Pancreas (tissue), 10 donors: ENCODE measurements around the gene C16orf86. TPM values are rescaled to one million over a fixed set of nuclear protein-coding genes. Genes with fewer than 3 reads are reported as not detected.

Experiments used
- ATAC-seq, 4 donors: fragments of 200-7000 bp; cut with Tn5 transposase; one replicate each; pipeline versions ENCODE4 v1.8.0 to v1.9.1; 2020; ENCODE audit warnings: mild to moderate bottlenecking in 4 of 4, moderate library complexity in 4 of 4
- DNase-seq, 6 donors: peaks; one replicate each; pipeline ENCODE4 v3.0.0-alpha.2; 2020
- FAIRE-seq: peaks from 2 replicates; lab custom pipeline; 2012; peaks lifted over from hg19 to GRCh38; lab: Jason Lieb, UNC
- H3K27ac ChIP-seq, 4 donors: fragments of 200-600 bp; sonication (generic); 1 replicate in 3 of 4; 2 replicates in 1 of 4; pipeline versions ENCODE4 v1.5.0 to v1.8.0; 2020
- H3K27me3 ChIP-seq, 4 donors: fragments of 200-600 bp; one replicate each; pipeline ENCODE4 v1.8.0; 2021
- H3K36me3 ChIP-seq, 3 donors: fragments of 200-600 bp; sonication (generic) in 1 of 3; one replicate each; pipeline versions ENCODE4 v1.5.0 to v1.8.0; 2020 to 2021
- H3K4me1 ChIP-seq, 3 donors: fragments of 200-600 bp; one replicate each; pipeline ENCODE4 v1.8.0; 2021
- H3K4me3 ChIP-seq, 4 donors: fragments of 200-600 bp; sonication (generic) in 2 of 4; one replicate each; pipeline versions ENCODE4 v1.5.0 to v1.8.0; 2020 to 2021
- H3K9me3 ChIP-seq, 4 donors: fragments of 200-600 bp; one replicate each; pipeline ENCODE4 v1.8.0; 2021
- WGBS, 2 donors: extraction: QIAGEN DNeasy Blood & Tissue Kit; methylation state at CpG; one replicate each; pipeline ENCODE4 v1.1.7; 2013; 5-methylcytosine and 5-hydroxymethylcytosine counted together
- intact Hi-C, 3 donors: fragments of 100-400 bp; cut with DNase I; formaldehyde crosslinking; loops; one replicate each; pipeline versions ENCODE4 v1.11.1 to v1.14.2; 2022
- polyA plus RNA-seq, 2 donors: library from polyadenylated mRNA; stranded (reverse); fragments of 200-250 nt; gene quantifications; one replicate each; pipeline ENCODE4 v1.2.3, GENCODE V29; 2013
- total RNA-seq, 6 donors: library from RNA; stranded (reverse); fragmentation: NEBNext Ultra II Directional in 4 of 6; extraction: Animal tissue kit (Norgen Biotek cat#: 25700) in 4 of 6; gene quantifications; one replicate each; pipeline versions ENCODE4 v1.2.1 to v1.2.4, GENCODE V29; 2021 to 2023
- TF ChIP-seq, protein P1 (sequence below), 4 donors: fragments of 200-600 bp; sonication (generic) in 3 of 4; IDR thresholded peaks; one replicate each; pipeline versions ENCODE4 v1.5.0 to v1.8.0; 2021; ENCODE audit warnings: antibody characterized with exemption in 4 of 4
- donor health status: healthy with polysubstance abuse.
- donor health status: DM: no; HTN: no; CAD: no; lungs with moderate emphysema.
- donor health status: DM: no; HTN: no; CAD: no.
- donor health status: control.
- donor health status: control.
- donor health status: Bipolar disorder and iron deficiency.
- donor health status: DM: yes; HTN: yes; CAD: no.
- donor health status: DM: no; HTN: no; CAD: no.
- donor health status: DM: no; HTN: no; CAD: no.
- donor health status: DM: yes; HTN: yes; CAD: no.

Gene C16orf86
- total and polyA plus RNA-seq, 8 donors, result 1.4 to 7.6 (median 3.2) TPM

DNA sequence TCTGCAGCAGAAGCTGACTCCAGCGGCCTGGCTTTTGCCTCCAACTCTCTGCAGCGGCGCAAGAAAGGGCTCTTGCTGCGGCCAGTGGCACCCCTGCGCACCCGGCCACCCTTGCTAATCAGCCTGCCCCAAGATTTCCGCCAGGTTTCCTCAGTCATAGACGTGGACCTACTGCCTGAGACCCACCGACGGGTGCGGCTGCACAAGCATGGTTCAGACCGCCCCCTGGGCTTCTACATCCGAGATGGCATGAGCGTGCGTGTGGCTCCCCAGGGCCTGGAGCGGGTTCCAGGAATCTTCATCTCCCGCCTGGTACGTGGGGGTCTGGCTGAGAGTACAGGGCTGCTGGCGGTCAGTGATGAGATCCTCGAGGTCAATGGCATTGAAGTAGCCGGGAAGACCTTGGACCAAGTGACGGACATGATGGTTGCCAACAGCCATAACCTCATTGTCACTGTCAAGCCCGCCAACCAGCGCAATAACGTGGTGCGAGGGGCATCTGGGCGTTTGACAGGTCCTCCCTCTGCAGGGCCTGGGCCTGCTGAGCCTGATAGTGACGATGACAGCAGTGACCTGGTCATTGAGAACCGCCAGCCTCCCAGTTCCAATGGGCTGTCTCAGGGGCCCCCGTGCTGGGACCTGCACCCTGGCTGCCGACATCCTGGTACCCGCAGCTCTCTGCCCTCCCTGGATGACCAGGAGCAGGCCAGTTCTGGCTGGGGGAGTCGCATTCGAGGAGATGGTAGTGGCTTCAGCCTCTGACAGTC lies 4.5 kb upstream of the C16orf86 start:
- FAIRE-seq, result no peak
- peak overlapping the region; percentile 69 to 95 (median 76) for H3K27ac ChIP-seq
- TF ChIP-seq, protein P1, sequence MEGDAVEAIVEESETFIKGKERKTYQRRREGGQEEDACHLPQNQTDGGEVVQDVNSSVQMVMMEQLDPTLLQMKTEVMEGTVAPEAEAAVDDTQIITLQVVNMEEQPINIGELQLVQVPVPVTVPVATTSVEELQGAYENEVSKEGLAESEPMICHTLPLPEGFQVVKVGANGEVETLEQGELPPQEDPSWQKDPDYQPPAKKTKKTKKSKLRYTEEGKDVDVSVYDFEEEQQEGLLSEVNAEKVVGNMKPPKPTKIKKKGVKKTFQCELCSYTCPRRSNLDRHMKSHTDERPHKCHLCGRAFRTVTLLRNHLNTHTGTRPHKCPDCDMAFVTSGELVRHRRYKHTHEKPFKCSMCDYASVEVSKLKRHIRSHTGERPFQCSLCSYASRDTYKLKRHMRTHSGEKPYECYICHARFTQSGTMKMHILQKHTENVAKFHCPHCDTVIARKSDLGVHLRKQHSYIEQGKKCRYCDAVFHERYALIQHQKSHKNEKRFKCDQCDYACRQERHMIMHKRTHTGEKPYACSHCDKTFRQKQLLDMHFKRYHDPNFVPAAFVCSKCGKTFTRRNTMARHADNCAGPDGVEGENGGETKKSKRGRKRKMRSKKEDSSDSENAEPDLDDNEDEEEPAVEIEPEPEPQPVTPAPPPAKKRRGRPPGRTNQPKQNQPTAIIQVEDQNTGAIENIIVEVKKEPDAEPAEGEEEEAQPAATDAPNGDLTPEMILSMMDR (IDR thresholded peaks at IDR 0.05), result no peak

DNA sequence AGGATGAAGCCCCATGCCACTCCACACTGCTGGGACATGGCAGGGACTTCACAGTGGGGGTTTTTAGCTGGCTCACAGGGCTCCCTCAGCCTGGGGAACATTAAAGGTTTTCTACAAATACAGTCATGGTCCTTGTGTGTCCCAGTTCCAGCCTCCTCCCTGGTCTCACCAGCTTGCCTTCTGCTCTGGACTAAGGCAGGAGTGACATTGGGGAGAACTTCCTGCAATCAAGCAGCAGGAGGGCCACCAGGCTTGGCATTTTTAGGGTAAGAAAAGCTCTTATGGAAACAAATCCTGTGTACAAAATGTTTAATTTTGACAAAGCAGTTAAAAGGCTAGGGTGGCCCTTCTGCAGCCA lies 4.0 kb upstream of the C16orf86 start:
- H3K4me1 ChIP-seq, result peaks cover 29 to 41% (median 39%) of the 10 kb centered on the region in 3 donors
- no peaks in the 10 kb centered on the region for H3K36me3 ChIP-seq
- DNase-seq, result no peak
- ATAC-seq, result no peak
- TF ChIP-seq, protein P1 (IDR thresholded peaks at IDR 0.05), result no peak
- peak overlapping the region in 2 of 4 donors; percentile 71 to 82 for H3K27ac ChIP-seq
- no peaks in the 10 kb centered on the region for H3K9me3 ChIP-seq
- no peaks in the 10 kb centered on the region for H3K27me3 ChIP-seq
- intact Hi-C loops, result loop anchor here in 1 of 3 donors (10.0 kb wide), 1 partner anchor 138 kb away; the partner anchor contains the start of gene RIPOR1
- FAIRE-seq, result no peak
- no peak overlapping the region for H3K4me3 ChIP-seq

More for the DNA sequence above, 4.5 kb upstream of the C16orf86 start:
- DNase-seq, result peak in 2 of 6 donors; percentile 32 to 81
- Histone ChIP-seq H3K36me3 (no peaks in the 10 kb centered on the region), H3K4me1 (peaks cover 24 to 35% (median 33%) of the 10 kb centered on the region in 3 donors), H3K9me3 (no peaks in the 10 kb centered on the region), H3K27me3 (no peaks in the 10 kb centered on the region), H3K4me3 (peak overlapping the region in 3 of 4 donors; percentile 5 to 89 (median 79))
- 68 to 78% methylated on average over 34 of the region's 34 CpGs for WGBS, 2 donors
- intact Hi-C loops, result loop anchor here in 1 of 3 donors (10.0 kb wide), 1 partner anchor 137 kb away; the partner anchor contains the start of gene RIPOR1
- no peak for ATAC-seq

DNA sequence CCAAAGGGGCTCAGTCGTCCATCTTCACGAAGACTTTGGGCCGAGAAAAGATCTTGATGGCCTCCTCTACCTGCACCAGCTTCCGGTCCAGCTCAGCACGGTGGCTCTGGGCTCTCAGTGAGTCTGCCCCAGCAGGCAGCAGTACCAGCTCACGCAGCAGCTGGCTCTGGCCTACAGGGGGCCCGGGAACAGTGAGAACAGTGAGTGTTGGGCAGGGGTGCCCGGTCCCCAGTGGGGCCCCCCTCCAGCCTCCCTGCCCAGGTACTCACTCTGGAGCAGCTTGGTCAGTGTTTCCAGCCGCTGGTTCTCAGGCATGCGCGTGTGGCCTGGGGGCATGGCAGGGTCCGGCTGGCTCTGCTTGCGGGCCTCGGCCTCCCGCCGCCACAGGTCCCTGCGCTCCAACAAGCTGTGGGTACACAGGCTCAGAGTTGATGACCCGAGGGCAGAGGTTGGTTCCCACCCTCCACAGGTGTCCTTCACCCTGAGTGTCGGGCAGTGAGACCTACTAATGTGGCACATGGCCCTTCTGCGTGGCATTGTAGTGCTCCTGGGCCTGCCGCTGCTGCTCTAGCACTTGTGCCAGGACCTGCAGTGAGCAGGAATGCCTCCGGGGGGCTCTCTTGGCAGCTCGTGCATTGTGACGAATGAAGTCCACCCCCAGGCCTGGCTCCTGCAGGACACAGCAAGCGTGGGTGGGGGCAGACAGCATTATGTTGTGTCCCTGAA lies 3.3 kb upstream of the C16orf86 start:
- Histone ChIP-seq H3K9me3 (no peaks in the 10 kb centered on the region), H3K27ac (peak overlapping the region; percentile 69 to 84 (median 76)), H3K4me3 (peak overlapping the region in 2 of 4 donors; percentile 19 to 83), H3K27me3 (no peaks in the 10 kb centered on the region), H3K36me3 (no peaks in the 10 kb centered on the region), H3K4me1 (peaks cover 31 to 43% (median 39%) of the 10 kb centered on the region in 3 donors)
- intact Hi-C loops, result loop anchor here in 1 of 3 donors (10.0 kb wide), 1 partner anchor 139 kb away; the partner anchor contains the start of gene RIPOR1
- DNase-seq, result peak in 5 of 6 donors; percentile 51 to 88 (median 63)
- FAIRE-seq, result no peak
- TF ChIP-seq, protein P1 (IDR thresholded peaks at IDR 0.05), result no peak
- ATAC-seq, result no peak
- WGBS, 2 donors, result 35 to 48% methylated on average over 25 of the region's 25 CpGs

DNA sequence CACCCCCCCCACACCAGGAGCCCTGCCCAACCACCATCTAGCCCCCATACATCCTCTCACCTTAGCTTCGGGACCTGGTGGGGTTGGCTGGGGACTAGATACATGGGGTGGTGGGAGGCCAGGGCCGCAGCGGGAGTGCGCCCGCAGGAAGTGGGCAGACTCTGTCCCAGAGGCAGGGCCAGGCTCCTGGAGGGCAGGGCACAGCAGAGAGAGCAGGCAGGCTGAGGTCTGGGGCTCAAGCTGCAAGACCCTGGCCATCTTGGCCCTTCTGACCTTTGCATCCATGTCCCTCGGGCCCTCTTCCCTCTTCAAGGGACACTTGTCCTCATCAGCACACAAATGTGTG lies 2.8 kb upstream of the C16orf86 start:
- Histone ChIP-seq H3K27ac (peak overlapping the region; percentile 69 to 84 (median 76)), H3K27me3 (no peaks in the 10 kb centered on the region), H3K36me3 (no peaks in the 10 kb centered on the region), H3K9me3 (no peaks in the 10 kb centered on the region), H3K4me1 (peaks cover 31 to 43% (median 39%) of the 10 kb centered on the region in 3 donors), H3K4me3 (peak overlapping the region in 2 of 4 donors; percentile 19 to 83)
- DNase-seq (peak in 1 of 6 donors; percentile 81), FAIRE-seq (no peak), ATAC-seq (no peak)
- intact Hi-C loops, result loop anchor here in 1 of 3 donors (10.0 kb wide), 1 partner anchor 139 kb away; the partner anchor contains the start of gene RIPOR1
- WGBS, 2 donors, result 45 to 55% methylated on average over 6 of the region's 6 CpGs
- TF ChIP-seq, protein P1 (IDR thresholded peaks at IDR 0.05), result no peak
